GM19043 (cell line): ENCODE measurements around the gene TPCN1.

ENCODE experiments used
- ATAC-seq: cut with Tn5 transposase; IDR thresholded peaks from one replicate; pipeline ENCODE4 v1.9.1; 2021; ENCODE audit warnings: low read depth; ENCODE audit not compliant: unreplicated experiment

TPCN1 gene

DNA sequence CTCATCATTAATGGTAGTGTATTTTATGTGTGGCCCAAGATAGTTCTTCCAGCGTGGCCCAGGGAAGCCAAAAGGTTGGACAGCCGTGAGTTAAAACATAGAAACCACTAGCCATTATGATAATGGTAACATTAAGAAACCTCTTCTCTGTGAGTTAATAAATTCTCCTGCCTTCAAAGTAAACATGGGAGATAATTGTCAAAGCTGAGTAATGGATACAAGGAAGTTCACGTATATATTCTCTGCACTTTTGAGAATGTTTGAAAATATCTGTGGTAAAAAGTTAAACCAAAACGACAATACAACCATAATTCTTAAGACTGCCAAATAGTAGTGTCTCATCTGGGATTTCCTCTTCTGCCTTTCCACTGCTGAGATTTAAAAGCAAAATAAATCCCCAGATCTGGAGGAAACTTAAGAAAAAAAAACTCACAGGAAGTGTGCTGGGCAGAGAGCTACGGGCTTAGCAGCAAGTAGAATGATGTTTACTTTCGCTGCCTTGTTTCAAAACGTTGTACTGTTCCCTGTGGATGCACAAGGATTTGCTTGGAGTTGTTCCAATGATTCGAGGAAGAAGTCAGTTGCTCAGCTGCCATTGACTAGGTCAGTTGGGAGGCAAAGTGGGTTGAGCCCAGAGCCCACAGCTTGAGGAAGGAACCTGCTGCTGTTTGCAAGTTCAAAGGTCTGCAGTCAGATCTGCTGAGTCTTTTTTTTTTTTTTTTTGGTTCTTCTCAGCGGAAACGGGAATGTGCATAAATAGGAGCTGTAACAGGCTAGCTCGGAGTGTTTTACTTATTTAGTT lies 1.7 kb downstream of the TPCN1 start:
- no peak for ATAC-seq

DNA sequence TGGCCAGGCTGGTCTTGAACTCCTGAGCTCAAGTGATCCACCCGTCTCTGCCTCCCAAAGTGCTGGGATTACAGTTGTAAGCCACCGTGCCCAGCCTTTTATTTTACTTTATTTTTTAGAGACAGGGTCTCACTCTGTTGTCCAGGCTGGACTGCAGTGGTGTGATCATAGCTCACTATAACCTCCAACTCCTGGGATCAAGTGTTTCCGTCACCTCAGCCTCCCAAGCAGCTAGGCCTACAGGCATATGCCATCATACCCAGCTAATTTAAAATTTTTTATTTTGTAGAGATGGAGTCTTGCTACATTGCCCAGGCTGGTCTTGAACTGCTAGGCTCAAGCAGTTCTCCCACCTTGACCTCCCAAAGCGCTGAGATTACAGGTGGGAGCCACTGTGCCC lies 3.7 kb downstream of the TPCN1 start:
- ATAC-seq = no peak

DNA sequence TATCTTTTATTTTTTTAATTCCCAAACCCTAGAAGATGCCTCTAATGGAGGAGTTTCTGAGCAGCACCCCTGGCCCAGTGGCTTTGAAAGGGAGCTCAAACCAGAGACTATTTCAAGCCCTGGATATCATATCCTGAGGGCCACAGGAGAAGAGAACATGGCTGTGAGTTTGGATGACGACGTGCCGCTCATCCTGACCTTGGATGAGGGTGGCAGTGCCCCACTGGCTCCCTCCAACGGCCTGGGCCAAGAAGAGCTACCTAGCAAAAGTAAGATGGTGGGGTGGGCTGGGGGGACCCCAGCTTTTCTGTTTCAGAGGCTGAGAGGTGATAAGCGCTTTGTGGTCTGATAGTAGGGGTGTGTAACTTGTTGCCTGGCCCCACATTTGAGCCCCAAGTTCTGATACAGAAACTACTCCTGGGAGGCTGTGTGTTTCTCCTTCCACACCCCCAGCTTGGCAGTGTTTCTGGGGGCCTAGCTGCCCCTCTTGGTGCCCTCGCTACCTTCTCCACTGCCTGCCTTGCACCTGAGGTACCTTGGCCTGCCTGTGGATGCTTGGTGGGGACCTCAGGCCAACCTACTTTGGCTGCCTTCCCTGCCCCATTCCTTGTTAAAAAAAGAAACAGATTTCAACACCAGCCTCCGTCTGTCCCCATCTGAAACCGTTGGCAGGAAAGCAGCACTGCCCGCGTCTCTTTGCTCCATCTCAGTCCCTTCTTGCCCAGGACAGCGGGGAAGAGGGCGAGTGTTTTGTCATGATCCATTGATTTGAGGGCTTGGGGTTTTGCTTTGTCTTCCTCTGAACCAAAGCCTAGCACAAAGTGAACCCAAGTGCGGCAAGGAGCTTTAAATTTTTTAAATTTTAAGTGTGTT lies 5.7 kb downstream of the TPCN1 start:
- ATAC-seq = no peak

DNA sequence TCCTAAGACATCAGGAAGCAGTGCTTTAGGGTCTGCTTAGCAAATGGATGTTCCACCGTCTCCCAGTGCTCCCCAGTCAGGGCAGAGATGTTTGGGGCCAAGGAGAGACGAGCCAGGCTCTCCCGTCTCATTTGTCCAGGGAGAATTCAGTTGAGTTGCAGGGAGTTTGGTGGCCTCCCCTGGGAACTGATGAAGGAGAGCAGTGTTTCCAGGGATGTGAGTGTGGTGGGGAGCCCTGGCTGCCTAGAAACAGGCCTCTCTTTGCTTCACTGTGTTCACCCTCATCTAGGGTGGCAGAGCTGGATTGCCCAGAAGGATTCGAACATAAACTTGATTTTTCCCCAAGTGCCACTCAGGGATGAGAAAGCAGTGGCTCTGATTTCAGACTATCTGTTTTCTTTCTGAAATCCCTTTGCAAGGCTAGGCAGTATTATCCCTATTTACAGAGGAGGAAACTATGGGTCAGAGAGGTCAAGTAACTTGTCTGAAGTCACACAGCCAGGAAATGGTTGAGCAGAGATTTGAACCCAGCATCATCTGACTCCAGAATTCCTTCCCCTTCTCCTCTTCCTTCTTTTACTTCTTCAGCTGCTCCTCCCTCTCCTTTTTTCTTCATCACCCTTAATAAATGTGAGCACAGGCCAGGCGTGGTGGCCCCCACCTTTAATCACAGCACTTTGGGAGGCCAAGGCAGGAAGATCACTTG lies 6.6 kb downstream of the TPCN1 start:
- ATAC-seq = no peak

DNA sequence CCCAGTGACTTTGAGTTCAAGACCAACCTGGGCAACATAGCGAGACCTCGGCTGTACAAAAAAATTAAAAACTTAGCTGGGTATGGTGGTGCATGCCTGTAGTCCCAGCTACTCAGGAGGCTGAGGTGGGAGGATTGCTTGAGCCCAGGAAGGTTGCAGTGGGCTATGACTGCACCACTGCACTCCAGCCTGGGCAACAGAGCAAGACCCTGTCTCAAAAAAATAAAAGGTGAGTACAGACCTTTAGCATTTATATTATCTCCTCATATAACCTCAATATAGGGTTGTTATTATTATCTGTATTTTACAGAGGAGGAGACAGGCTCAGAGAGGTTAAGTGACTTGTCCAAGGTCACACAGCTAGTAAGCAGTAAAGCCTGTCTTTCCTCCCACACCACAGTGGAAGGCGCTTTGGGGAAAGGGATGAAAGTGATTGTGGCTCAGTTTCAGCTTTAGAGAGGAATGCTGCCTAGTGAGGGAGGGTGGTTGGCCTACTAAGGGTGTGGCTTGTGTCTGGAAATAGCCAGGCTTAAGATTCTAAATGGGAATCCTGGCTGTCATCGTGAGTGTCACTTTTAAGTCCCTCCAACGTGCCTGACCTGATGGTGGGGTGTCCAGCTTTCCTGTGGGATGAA lies 7.2 kb downstream of the TPCN1 start:
- ATAC-seq = no peak

DNA sequence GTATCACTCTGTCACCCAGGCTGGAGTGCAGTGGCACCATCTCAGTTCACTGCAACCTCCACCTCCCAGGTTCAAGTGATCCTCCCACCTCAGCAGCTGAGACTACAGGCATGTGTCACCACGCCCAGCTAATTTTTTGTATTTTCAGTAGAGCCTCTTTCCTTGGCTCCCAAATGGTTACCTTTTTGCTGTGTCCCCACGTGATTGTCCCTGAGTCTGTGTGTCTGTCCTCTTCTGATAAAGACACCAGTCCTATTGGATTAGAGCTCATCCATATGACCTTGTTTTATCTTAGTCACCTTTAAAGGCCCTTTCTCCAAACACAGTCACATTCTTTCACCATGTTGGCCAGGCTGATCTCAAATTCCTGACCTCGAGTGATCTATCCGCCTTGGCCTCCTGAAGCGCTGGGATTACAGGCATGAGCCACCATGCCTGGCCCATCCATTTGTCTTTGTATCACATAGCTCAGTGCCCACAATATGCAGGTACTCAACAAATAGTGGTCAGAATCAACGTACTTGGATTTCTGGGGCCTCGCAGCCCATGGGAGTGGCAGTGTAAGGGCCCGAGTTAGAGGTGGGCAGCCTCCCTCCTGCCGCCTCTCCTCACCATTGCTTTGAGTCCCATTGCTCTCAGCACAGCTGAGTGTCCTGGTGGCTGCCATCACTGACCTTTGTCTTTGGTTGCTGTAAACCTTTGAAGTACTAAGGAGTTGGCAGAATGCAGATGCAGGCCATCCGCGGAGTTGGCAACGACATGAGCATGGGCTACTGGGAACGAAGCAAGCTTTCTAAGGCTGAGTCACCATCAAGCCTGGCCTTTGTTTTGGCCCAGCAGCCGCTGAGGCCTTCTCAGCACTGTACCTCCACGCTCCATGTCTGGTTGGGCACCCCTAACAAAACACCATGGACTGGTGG lies 9.3 kb downstream of the TPCN1 start:
- ATAC-seq = no peak

DNA sequence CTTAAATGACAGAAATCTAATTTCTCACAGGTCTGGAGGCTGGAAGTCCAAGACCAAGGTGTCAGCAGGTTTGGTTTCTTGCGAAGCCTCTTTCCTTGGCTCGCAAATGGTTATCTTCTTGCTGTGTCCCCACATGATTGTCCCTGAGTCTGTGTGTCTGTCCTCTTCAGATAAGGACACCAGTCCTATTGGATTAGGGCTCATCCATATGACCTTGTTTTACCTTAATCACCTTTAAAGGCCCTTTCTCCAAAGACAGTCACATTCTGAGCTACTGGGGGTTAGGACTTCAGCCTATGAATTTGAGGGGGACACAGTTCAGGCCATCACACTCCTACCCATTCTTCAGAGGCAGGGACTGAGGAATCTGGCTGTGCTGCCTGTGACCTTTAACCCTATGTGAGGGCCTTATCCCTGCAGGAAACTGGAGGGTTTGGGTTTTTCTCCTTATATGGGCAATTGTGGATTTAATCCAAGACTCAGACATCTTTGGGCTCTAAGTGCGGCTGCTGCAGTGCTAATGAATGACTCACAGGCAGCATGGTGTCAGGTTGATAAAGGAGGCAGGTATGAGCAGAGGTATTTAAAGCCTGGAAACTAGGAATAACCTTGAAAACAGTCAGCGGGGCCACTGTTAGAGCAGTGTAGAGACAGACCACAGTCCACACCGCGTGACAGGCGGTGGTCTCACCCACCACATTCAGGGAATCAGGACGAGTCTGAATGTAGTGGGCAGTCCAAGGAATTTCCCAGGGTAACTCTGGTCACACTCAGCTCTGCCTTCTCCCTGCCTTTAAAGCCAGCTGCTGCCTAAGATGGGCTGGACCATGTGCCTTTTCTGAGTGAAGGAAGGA lies 10.2 kb downstream of the TPCN1 start:
- no peak for ATAC-seq

DNA sequence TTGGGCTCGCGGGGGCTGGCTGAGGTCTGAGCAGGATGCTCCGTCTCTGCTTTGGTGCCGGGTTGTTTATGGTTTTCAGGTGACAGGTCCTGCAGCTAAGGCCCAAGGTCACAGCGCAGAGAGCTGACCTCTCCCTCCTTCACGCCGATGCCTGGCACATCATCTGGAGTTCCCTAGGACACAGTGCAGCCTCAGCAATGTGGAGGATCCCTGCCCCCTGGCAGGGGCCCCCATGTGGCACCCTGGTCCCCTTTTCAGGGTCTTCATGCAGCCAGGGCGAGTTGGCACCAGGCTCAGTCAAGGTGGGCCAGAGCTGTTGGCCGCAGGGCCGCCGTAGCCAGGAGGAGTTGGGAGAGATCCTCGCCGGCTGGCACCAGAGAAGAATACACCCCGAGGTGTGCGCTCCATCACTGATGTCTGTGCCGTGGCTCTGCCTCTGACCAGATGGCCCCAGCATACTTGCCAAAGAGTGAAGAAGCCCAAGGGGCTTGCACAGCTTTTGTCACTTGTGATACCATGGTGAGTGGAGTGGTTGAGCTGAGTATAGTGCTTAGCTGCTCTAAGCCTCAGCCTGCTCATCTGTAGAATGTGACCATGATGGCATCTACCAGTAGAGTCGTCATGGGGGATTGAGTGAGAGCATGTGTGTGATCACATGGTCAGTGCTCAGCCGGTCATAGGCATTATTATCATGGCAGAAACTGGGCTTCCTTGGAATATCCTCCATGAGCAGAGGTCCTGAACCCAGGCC lies 11.0 kb downstream of the TPCN1 start:
- no peak for ATAC-seq

DNA sequence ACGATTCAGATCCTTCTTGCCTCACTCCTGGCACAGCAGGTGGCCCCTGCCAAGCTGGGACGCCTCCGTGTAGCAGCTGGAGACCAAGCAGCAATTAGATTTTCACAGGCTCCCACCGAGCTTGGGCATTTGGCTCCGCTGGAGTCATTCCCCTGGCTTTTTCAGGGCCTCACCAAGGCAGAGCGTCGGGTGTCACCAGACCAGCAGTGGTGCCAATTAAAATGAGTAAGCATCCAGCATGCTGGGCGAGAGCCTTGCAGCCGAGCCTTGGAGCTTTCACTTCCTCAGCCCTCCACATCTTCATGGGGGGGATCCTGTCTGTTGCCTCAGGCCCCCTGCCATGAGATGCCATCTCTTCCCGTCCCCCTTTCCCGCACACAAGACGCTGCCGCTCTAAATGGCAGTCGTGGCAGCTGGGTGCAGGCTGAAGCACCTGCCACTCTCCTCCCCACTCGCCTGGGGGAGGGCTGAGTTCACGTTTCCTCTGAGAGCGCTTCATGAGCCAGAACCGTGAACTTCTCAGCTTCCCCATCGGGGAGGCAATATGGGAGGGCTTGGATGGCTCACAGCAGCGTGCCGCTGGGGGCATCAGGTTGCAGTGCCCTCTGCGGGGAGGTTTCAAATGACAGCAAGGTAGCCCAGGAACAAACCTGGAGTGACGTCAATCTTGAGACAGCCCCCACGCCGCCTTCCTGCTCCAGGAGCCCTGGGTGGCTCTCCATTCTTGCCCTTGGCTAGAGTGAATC lies 11.7 kb downstream of the TPCN1 start:
- peak; percentile 60 for ATAC-seq

DNA sequence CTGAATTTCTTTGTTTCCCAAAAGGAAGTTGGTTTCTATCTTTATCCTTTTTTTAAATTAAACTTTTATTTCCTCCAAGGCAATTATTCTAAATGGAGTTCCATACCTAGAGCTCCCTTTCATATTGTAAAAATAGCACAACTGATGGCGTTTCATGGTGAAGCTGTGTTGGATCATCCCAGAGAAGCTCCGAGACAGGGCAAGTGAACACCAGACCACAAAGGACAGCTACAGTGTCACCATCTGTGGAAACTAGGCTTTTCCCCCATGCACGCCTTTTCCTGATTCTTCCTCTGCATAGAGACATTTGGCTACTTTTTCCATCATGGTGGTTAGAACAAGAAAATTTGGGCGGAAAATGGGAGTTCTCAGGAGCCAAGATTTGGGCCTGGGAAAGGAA lies 12.7 kb downstream of the TPCN1 start:
- no peak for ATAC-seq

DNA sequence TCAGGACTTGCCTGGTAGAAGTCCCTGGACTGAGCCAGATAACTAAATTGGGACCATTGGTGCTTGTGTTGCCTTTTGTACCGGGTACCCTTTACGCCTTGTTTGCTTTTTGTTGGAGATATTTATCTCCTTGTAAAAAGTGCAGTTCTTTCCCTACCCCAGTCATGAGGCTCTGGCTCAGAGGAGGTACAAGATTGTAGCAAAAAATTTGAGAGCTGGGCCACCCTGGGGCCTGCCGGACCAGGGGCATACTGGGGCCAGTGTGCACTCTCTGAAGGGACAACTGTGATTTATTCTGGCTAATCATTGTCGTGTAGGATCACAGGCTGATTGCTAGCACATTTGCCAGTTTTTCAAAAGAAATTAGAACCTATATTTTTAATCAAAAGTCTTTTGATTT lies 13.2 kb downstream of the TPCN1 start:
- no peak for ATAC-seq

DNA sequence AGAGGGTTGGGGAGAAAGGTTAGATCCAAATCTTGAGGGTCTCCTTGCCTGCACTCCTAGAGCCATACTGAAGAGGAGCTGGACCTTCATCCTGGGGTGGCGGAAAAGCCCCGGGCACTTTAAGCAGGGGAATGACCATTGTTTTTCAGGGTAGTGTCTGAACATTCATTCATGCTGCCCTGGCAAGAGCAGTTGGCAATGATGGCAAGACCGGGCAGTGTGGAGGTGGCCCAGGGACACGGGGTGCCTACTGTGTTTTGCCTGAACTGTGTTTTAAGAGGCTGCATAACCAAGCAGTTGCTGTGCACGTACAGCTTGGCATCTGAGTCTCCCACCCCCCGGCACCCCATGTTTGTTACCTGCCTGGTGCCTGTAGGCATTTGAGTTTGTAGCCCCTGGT lies 14.7 kb downstream of the TPCN1 start:
- ATAC-seq = no peak

DNA sequence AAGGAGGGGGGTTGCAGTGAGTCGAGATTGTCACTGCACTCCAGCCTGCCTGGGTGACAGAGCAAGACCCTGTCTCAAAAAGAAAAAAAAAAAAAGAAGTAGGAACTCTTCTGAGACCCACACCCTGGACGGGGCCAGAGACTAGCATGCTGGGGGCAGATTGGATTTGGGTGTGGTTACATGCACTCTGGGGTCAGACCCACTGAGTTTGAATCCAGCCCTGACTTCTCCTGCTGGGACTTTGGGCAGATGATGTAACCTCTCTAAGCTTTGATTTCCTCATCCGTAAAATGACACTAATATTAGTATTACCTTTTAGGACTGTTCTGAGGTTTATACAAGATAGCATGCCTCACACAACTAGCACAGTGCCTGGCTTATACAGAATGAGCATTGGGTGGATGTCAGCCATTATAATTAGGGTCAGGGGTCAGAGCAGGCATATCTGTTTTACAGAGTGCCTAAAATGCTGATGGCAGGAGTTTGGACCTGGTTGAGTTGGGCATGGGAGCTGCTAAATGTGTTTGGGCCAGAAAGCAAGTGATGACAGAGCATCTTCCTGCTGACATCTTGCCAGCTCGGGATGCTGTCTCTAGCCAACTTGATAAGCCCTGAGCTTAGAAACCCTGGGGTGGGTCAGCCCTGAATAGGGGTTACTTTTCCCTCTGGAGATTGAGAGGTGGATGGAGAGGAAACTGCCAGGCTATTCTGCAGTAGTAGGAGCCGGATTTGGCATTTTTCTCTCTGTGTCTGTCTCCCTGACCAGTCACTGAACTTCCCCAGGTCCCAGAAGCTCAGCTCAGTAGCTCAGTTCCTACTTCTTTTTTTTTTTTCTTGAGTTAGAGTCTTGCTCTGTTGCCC lies 15.5 kb downstream of the TPCN1 start:
- no peak for ATAC-seq

DNA sequence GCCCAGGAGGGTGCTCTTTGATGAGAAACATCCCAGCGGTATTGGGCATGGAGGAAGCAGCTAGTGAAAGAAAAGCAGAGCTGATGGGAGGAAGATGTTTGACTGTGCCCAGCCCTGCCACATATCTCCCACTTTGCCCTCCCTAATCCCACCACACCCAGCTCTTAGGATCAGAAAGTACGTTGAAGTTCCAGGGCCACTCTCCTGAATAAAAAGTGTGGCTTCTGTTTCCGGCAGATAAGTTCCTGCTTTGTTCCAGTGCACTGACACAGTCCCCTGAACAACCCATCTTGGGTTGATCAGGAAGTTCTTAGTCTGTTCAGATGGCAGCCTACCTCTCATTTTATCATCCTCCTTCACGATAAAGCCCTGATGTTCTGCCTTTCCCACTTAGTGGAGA lies 16.5 kb downstream of the TPCN1 start:
- no peak for ATAC-seq

DNA sequence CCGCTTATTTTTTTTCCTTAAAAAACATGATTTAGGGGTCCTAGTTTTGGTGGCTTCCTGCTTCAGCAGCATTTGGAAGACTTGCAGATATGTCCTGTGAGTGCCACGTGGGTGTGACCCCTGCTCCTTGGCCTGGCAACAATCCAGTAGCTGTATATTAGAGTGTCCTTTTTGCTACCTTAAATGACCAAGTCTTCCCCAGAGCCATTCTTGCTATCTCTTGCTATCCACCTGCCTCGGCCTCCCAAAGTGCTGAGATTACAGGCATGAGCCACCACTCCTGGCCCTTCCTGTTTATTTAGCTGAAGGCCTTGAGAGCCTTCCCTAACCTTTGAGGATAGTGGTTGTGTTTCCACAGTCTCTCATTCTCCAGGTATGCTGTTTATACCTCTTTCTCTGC lies 17.0 kb downstream of the TPCN1 start:
- no peak for ATAC-seq

DNA sequence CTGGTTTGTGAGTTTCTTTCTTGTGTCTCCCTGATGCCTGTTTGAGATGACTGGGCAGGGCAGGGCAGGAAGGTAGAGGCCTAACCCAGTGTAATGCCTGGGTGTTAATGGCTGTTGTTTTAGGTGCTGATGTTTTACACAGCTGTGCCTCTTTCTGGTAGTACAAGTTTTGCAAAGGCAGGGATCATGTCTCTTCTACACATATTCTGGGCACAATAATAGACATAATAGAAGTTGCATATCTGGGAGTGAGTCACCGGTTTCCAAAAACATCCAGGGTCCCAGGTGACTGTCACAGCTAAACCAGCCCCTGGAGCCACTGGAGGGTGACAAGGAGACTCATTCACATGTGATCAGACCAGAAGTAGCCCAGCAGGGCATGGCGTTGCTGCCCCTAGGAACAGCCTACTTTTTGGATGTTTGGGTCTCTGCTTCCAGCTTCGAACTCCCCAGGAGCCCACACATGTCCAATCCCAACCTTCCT lies 18.1 kb downstream of the TPCN1 start:
- no peak for ATAC-seq
